Stimulated activated CD8-positive, alpha-beta memory T cell treated with anti-CD3 and anti-CD28 coated beads, Interleukin-2, amount 100 ng/mL, for 1 hour (primary cell): ENCODE data around the gene CTBP2.
"Not testable (repeated sequence)": the region's sequence is repeated elsewhere in the genome, so short reads cannot be mapped to it uniquely, and the experiment has no call there.

Source experiments
- DNase-seq, 2 donors: peaks; one replicate each; pipeline ENCODE4 v3.0.0-alpha.2; 2020; ENCODE audit warnings: low read depth in 2 of 2

Gene CTBP2

DNA sequence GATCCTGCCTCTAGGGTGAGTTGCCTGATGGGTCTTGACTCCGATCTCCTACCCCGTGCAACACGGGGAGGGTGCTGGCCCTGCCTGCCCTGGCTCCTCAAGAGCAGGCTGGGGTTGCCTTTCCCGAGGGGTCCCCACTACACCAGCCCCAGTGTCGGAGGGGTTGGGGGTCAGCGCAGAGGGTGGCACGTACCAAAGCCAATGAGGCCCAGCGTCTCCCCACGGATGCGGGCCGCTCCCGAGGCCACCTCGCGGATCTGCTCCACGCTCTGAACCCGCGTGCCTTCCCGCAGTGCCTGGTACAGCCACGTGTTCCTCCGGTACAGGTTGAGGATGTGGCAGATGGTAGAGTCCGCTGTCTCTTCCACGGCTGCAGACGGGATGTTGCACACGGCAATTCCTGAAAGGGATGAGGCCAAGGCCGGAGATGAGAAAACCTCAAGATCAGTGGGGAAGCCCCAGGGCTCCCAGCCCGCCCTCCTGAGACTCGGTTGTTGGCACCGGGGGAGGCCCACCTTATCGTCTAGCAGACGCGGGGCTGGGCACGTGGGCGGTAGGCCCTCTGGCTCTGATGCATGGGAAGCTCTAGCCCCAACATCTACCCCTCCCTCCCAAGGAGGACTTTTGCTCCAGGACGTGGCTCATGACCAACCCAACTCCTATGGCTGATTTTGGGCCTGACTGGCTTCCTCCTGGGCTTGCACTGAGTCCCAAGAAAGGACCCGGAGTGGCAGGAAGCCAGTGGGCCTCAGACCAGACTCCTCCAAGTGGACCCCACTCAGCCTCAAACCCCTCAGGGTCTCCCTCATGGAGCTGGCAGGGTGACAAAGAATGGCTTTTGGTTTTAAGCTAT lies 162.4 kb downstream of the CTBP2 start:
- no peak for DNase-seq

DNA sequence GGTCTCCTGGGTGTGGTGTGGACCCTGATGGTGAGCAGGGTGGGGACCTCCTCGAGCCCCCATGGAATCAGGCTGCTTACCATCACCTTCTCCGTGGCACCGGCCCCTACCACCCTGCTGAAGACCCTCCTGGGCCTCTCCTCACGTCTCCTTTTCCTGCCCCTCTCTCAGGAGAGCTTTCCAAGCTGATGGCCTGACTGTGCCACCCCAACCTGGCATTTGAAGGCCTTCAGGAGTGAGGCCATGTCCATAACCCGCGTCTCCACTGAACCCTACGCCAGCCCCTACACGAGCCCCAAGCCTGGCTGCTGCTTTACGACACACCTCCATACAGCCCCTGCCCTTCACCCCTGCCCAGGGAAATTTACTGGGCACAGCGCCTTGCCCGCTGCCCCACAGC lies 163.1 kb downstream of the CTBP2 start:
- no peak for DNase-seq

DNA sequence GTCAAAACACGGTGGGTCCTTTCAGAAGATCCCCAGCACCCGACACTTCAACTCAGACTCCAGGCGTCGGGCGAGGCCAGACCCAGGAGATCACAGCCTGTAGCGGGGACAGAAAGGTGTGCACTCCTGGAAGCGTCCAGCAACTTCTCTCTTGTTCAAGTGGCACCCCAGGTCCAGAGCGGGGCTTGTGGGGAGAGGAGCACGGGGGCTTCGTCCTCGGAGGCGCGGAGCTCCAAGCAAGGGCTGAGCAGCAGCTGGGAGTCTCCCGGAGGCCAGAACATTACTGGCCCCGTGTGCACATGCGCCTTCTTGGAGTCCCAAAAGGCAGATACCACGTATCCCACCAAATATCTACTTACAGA lies 163.5 kb downstream of the CTBP2 start:
- DNase-seq = no peak

DNA sequence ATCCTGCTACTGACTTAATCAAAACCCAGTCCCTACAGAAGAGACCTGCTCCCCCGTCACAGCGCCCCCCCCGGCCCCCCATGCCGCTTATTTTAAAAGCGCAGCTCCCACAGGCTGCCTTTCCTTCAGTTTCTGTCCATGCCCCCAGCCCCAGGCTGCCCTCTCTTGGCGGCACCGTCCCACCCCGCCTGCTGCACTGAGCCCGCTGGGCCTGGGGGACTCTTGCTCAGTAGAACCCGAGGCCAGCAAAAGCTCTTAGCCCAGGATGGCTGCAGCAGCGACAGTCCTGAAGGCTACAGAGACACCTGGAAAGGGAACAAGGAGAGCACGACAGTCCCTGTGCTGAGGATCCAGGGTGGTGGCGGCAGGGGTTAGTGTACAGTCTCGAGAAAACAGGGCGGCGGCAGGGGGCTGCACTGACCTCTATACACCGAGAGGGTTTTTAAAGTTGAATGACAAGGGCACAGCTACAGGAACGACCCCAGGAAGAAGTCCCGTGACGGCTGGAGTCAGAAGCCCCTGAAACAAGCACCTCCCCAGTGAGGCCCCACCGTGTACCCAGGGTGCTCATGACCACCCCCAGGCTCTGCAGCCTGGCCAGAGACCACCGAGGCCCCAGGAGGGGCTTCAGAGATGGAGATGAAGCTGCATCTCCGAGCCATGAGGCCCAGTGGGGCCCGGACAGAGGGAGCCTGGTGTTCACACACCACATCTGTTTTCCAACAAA lies 164.1 kb downstream of the CTBP2 start:
- DNase-seq = no peak

DNA sequence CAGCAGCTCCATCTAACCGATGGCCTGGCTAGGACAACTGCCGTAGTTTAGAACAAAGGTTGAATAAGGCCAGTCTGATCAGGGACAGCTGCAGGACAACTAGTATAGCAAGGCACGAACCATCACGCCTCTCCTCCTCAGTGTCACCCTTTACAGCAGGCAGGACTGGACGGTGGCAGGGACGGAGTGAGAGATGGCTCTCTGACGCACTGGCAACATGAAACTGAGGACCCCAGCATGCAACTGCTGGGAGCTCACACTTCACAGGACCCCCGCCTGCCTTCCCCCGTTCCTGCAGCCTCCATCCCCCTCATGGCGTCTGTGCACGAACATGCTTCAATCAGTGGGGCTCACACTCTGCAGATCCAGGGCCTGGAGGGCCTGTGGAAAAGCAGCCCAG lies 164.8 kb downstream of the CTBP2 start:
- no peak for DNase-seq

DNA sequence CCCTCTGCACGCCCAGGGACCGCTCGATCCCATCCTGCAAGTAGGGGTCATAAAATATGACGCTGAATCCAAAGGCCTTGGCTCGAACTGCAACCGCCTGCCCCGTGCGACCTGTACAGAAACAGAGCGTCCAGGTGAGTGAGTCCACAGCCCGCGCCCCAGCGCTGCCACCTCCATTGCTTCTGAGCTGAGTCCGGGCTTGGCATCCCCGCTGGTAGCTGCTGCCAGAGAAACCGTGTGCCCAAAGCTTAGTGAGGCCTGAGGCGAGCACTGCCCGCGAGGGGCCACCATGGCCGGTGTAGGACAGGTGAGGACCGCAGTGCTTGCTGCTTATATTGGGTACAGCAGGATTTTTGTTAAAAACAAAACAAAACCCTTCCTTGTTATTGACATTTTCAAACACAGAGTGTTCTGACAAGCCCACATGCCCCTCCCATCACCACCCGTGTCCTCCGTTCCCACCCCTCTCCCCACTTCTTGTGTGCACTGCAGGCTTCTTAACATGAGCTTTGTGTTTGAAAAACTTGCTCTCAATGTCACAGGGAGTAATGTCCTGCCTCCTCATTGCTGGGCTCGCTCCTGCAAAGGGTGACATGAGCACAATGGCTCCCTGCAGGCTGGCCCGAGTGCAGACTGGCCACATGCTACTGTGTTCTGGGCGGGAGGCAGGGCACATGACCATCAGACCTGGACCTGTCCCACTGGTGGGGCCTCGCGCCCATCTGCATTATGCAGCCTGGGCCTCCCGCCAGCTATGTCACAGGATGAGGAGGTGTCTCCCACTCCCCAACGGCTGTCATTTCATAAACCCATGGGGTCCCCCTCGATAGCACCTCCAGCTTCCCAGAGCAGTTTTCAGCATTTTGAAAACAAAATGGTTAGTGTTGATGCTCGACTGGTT lies 165.5 kb downstream of the CTBP2 start:
- DNase-seq = no peak

DNA sequence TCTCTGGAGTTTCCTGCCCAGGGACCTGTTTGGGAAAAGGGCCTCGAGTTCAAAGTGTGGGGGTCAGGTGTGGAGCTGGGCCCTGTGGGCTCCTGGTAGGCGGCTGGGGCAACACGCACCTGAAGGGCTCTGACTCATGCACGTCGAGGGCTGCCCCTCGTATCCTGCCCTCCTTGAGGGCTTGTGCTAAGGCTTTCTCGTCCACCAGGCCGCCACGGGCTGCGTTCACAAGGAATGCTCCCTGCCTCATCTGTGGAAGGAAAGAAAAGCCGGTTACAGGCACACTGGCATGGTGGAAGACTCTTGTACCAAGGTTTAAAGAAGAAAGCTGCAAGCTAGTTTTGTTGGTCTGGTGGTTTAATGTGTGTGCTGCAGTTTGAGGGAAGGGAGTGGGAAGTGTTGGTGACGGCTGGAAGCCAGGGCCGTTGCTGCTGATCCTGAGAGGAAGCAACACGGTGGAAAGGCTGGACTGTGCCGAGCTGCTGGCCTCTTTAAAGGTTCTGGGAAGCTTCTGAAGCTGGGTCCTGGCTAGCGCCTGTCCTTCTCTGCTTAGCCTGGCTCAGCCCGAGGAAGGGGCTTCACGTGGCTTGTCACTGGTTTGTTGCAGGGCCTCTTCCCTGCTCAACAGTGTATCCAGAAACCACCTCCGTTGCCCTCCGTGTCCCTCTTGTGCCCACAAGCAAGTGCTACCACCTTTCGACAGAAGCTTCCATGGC lies 166.5 kb downstream of the CTBP2 start:
- no peak for DNase-seq

DNA sequence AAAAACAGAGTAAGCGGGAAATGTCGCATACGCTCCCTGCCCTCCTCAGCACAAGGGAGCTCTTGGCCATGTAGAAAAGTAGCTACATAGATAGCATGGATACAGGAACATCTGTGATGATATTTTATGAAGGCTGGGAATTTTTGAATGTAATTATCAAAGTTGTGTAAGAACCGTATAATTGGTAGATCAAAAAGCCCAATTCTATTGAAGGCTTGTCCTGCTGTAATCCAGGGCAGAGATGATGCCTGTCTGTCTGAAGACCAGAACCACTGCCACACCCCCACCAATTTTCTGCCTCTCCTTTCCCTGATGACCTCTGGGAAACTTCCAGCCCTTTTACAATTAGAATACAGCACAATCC lies 167.0 kb downstream of the CTBP2 start:
- DNase-seq = no peak

DNA sequence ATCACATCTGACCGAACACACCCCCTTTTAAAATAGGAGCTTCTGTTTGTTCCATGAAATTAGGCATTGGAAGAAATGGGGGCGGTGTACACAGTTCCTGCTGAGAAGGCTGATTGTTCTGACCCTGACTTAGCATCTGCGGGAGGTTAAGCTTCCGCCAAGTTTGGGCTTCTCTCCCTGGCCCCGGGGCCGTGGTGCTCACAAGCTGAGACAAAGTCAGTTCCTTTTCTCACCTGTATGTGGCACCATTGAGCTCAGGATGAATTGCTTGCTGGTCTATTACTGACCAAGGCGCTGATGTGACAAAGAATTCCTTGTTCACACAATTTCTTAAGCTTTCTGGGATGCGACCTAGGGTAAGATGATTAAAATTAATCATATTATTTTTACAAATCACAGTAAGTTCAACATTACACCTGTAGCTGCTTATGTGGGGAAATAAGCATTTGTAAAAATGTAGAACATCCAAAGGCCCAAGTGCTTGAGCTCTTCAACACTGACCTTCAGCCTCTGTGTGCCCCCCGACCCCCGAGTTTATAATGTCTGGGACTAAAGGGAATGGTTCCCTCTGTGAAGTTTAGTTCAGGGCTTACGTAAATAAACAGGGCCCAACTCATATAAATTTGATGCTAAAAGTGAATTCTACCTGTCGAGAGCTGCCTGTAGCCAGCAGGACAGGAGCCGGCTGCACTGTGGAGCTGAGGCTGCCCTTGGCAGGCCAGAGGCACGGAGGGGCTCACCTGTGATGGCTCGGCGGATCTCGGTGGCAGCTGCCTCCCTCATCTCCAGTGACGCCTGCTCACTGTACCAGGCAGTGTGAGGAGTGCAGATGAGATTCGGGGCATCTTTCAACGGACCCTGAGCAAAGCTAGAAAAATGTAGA lies 167.7 kb downstream of the CTBP2 start:
- no peak for DNase-seq

DNA sequence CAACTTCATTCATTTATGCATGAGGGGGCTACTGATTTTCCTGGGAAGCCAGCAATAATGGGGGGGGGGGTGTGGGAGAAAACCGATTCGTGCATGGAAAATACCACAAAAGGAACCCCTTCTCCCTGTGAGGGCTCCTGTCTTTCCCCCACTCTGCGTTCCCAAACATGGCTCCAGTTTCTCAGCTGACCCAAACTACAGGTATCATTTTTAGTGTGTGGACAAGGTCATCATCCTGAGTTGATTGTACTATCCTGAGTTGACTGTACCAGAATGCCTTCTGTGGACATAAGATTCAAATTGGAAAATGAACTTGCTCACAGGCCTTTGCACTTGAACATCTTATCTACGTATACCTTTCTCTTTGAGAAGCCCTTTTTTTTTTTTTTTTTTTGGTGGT lies 168.5 kb downstream of the CTBP2 start:
- DNase-seq = no peak

DNA sequence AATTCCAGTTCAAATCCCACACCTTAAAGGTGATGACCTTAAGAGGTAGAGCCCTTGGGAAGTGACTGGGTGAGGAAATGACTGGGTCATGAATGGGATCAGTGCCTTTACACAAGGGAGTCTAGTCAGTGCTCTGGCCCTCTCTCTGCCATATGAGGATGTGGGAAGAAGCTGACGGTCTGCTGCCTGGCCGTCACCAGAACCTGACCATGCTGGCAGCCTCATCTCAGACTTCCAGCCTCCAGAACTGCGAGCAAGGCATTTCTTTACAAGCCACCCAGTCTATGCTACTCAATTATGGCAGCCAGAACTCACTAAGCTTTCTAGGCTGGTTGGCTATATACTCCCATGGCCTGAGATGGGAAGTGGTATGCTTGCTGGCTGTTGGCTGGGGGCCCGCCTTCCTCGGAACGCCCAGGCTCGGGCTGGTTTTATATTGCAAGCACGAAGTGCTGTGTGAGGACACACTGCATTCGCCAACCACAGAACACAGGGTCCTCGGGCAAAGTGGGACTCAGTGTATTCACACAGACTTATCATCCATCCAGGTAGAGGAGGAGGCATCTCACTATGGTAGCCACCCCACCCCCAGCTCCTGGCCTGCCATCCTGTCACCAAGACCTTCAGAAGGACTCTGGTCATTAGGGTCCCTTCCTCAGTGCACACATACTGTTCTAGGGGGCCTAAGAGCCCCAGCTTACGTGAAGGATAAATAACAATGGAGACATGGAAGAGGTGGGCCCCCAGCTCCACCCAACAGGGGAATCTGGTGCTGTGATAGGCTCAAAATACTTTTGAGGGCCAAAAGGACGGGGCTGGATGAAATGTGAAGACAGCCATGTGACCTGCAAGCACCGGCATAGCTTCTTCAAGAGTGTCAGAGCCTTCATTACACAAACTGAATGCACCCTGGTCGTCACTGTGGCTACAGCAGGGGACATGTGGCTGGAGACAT lies 169.4 kb downstream of the CTBP2 start:
- no peak for DNase-seq

DNA sequence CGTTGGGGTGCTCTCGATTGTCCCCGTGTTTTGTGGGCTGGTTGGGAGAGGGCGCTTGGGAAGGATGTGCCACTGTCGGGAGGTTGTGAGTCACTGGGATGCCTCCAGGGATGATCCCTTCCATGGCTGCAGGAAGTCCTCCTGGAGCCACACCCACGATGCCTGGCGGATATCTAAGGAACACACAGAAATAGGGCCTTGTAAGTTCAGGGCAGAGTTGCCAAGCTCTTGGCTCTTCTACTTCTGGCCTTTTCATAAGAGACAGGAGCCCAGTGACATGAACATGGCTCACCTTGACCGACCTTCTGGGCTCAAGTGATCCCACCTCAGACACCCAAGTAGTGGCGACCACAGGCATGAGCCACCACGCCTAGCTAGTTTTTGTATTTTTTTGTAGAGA lies 170.8 kb downstream of the CTBP2 start:
- no peak for DNase-seq

DNA sequence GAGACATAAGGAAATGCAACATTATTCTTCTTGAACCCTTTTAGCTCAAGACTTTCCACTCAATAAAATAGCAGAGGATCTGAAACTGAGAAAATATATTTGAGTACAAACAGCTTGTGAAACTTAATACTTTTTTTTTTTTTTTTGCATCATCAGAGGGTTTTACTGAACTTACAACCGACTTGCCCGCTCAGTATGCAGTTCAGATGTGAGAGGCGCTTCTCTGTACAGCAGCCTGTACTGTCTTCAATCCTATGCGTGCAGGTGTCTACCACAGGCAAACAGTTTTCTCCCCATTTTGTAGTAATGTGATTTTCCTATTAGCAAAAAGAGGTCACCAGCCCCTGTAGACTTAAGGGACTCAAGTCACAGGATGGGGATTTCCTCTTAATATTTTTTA lies 171.6 kb downstream of the CTBP2 start:
- DNase-seq = not testable (repeated sequence)

DNA sequence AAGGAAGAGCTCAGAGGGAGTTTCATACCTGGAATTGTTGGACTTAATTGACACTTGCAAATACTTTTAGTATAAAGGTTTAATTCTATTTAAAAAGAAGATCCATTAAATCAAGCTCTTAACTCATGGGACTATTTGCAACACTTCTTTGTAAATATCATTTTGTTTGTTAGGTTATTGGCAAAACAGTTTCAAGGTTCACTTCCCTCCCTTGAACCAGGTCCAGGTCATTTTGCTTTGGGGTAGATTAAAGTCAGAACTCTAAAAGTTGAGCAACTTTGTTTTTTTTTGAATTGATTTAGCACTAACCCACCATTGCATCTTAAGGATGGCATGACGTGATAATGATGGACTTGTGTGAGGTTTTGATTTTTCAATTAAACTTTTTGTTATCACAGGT lies 172.6 kb downstream of the CTBP2 start:
- DNase-seq = no peak

DNA sequence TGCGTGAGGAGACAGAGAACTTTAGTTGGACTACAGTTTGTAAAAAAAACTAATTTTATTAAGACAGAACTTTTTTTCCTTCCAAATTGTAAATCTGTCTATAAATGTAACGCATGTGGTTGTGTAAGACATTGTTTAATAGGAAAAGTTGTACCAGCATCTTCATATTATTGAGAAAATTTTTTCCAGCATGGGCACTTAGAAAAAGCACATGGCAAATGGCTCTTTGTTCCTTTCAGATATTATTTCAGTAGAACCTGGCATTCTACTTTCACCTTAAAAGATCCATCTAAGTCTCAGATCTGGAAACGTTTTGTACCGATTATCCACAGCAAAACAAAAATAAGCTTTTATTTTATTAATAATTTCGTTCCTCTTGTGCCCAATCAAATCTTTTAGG lies 175.2 kb downstream of the CTBP2 start:
- DNase-seq = no peak

DNA sequence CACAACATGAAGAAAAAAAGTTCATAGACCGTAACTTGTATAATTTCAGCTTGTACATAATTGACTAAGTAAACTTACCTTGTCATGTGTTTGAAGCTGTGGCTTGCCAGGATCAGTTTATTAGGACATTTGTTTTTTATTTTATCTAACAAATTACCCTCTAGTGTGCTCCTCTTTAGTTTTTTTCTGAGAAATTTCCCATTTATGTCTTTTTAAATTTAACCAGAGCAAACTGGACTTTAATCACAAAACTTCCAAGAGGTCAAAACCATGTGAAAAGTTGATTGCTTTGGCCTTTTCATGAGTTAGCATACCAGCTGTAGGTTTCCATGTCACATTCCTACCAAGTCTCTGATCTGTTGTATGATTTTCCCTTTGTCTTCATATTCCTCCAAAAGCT lies 176.0 kb downstream of the CTBP2 start:
- no peak for DNase-seq

DNA sequence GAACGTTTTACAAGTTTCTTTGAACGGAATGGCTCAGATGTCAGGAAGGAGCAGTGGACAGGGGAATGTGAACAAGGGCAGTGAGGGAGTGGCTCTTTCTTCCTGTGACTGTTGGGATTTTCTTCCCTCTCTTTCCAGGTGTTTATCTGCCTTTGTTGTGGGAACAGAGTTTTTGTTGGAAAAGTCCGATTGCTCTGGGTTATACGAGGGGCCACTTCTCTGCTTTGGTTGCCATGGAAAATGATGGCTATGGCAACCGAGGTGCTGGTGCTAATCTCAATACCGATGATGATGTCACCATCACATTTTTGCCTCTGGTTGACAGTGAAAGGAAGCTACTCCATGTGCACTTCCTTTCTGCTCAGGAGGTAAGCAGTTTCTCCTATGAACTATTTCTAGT lies 177.0 kb downstream of the CTBP2 start:
- DNase-seq = no peak

DNA sequence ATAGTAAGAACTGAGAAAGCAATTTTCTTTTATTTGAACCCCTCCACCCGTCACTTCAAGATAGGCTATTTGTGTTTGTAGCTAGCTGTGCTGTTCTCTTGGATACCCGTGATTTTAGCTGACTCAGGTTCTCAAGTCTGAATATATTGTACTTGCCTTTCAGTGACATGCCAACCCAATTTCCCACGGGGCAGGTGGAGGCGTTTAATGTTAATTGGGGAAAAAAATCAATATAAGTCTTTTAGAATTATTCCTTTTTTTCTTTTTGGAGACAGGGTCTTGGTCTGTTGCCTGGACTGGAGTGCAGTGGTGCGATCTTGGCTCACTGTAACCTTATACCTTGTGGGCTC lies 182.0 kb downstream of the CTBP2 start:
- DNase-seq = no peak

DNA sequence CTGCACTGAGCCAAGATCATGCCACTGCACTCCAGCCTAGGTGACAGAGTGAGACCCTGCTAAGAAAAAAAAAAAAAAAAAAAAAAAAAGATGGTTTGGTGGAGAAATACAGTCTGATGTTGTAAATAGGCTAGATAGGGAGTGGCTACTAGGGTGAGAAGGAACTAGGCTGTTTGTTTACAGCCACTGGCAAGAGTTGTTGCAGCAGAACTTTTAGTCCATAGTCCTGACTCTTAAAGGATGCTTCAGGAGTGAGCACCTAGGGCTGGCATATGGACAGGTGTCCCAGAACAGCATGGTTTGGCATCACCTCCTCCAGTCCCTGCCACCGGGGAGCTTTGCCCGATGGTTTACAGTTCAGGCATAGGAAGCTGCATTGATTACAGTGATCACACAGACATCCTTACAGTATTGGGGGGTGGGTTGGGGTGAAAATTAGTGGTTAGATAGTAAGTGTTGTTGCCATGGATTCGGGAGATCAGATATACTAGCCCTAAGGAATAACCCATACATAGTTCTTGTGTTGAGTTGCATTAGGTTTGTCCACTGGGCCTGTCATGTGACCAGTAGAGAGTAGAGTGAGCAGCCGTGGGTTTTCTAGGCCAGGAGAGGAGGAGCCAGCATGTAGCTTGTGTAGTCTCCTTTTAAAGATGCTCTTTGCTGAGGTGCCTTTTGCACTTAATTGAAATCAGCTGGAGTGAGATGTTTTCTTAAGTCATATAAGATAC lies 182.6 kb downstream of the CTBP2 start:
- no peak for DNase-seq
